NB4 (cell line): Measurements from ENCODE around the gene EGLN3.

Source experiments
- MYC ChIP-seq: IDR thresholded peaks from 2 replicates; pipeline ENCODE4 v1.6.1; 2011; ENCODE audit warnings: low read depth, low read length
- POLR2A ChIP-seq: IDR thresholded peaks from 2 replicates; pipeline ENCODE4 v1.6.1; 2011; ENCODE audit warnings: mild to moderate bottlenecking; ENCODE audit not compliant: insufficient read length; ENCODE audit errors: extremely low read depth
- TF ChIP-seq, protein P1 (sequence below): IDR thresholded peaks from one replicate; pipeline ENCODE4 v1.5.1; 2012; ENCODE audit warnings: low read depth, low read length
- TF ChIP-seq, protein P2 (sequence below): IDR thresholded peaks from 2 replicates; pipeline ENCODE4 v1.6.1; 2011; ENCODE audit warnings: low read depth, low read length

DNA sequence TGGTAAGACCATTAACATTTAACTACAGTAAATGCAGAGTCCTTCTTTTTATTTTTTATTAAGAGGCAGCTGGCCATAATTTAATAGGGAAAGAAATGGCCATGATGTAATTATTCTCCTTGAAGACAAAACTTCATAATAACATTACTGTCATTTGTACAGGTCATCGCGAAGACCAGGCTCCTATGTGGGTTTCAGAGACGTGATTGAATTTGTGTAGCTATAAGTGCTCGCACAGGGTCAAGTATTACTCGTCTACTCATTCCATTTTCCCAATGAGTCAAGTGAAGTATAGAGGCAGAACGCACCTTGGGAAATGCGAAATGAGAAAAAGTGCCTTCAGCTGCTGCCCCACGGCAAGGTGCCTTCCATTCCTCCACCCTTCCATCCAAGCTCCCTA is 40.4 kb downstream of the EGLN3 start:
- TF ChIP-seq, protein P1, sequence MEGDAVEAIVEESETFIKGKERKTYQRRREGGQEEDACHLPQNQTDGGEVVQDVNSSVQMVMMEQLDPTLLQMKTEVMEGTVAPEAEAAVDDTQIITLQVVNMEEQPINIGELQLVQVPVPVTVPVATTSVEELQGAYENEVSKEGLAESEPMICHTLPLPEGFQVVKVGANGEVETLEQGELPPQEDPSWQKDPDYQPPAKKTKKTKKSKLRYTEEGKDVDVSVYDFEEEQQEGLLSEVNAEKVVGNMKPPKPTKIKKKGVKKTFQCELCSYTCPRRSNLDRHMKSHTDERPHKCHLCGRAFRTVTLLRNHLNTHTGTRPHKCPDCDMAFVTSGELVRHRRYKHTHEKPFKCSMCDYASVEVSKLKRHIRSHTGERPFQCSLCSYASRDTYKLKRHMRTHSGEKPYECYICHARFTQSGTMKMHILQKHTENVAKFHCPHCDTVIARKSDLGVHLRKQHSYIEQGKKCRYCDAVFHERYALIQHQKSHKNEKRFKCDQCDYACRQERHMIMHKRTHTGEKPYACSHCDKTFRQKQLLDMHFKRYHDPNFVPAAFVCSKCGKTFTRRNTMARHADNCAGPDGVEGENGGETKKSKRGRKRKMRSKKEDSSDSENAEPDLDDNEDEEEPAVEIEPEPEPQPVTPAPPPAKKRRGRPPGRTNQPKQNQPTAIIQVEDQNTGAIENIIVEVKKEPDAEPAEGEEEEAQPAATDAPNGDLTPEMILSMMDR = no peak
- TF ChIP-seq POLR2A = no peak
- TF ChIP-seq, protein P2, sequence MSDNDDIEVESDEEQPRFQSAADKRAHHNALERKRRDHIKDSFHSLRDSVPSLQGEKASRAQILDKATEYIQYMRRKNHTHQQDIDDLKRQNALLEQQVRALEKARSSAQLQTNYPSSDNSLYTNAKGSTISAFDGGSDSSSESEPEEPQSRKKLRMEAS = no peak
- no peak for TF ChIP-seq MYC
